ENCODE data around the gene GMDS. TPM values are rescaled to one million over a fixed set of nuclear protein-coding genes. Genes with fewer than 3 reads are reported as not detected.

The GMDS gene
- total and polyA plus RNA-seq, 2 donors (not counting 3 experiments of a cell fraction or from before 2014, with no cell fraction given) = 9.8 to 23.5 TPM

DNA sequence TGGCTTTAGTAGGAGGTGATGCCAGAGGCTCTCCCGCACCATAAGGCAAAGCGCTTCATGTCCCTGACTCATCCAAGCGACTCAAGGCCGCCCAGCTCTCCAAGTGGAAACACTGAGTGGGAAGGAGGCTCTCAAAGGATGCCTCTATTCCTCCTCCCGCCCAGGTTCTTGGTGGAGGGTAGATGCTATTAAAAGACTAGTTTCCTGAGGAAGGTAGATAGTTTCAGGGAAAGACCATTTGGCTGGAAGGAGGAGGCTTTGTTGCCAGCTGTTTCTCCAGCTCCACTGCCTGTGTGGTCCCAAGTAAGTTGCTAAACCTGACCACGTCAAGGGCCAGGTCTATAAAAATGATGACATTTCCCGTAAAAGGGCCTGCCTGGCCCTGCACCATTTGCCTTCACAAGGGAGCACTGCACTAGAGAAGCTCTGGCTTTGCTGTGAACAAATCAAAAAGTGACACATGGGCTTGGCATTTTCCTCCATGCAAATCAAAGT lies 48.2 kb downstream of the GMDS start:
- H4K20me1 ChIP-seq (replicated peaks; ENCODE audit: control insufficient read depth, extremely low read depth, insufficient read depth, low read length) = no peaks in the 10 kb centered on the region
- ChIA-PET CTCF (interaction anchor here (0.7 to 2.8 kb wide), 15 partner anchors 10 to 596 kb away, joined by 3 to 21 read pairs (median 3); no protein-coding TSS in a partner anchor), POLR2A (no interaction called here)
- no peak for TF ChIP-seq CTCF (IDR thresholded peaks at IDR 0.05; ENCODE audit: extremely low read depth in 1 of 2, insufficient read depth in 1 of 2, low read depth in 1 of 2, low read length in 2 of 2)
- TF ChIP-seq JUN (IDR thresholded peaks at IDR 0.05; ENCODE audit: borderline replicate concordance, insufficient read depth, insufficient read length, low read depth) = peak; percentile 5
- no peaks in the 10 kb centered on the region for H3K79me2 ChIP-seq (ENCODE audit: control insufficient read depth, insufficient read depth, low read length)
- H3K4me2 ChIP-seq (ENCODE audit: insufficient read depth, low read length) = no peak overlapping the region
- no TSS peak for BruUV-seq (replicated peaks)
- peak; percentile 60 for DNase-seq (ENCODE audit: low read depth, low spot score)
- peaks cover 11% of the 10 kb centered on the region for H3K4me1 ChIP-seq (ENCODE audit: control insufficient read depth, extremely low read depth, insufficient read depth, low read length)
- FAIRE-seq = no peak
- H3K27me3 ChIP-seq (ENCODE audit: control insufficient read depth in 2 of 2, insufficient read depth in 2 of 2, low read length in 2 of 2) = no peaks in the 10 kb centered on the region
- H3K27ac ChIP-seq (ENCODE audit: insufficient read depth, low read depth, low read length) = no peak overlapping the region
- no peak overlapping the region for H3K9ac ChIP-seq (replicated peaks; ENCODE audit: extremely low read depth, insufficient read depth, low read length)
- dilution Hi-C loops (cut with MboI; ENCODE audit: extremely low pct_ligation_motif_present, low sequenced_read_pairs) (no loop called here), intact Hi-C loops (cut with micrococcal nuclease) (loop anchor here (1.0 to 2.0 kb wide), 2 partner anchors 157 to 252 kb away; no protein-coding TSS in a partner anchor)
- H3K9me1 ChIP-seq (replicated peaks; ENCODE audit: control insufficient read depth, extremely low read depth, insufficient read depth, low read length) = no peaks in the 10 kb centered on the region
- no peak overlapping the region for H3K4me3 ChIP-seq (replicated peaks in 1 of 3; ENCODE audit: insufficient read depth in 1 of 3, low read depth in 1 of 3, low read length in 3 of 3)
- H2AFZ ChIP-seq (ENCODE audit: low read depth, low read length) = no peak overlapping the region
- H3K9me3 ChIP-seq (replicated peaks; ENCODE audit: control insufficient read depth, insufficient read depth, low read length) = no peaks in the 10 kb centered on the region
- no peaks in the 10 kb centered on the region for H3K36me3 ChIP-seq (ENCODE audit: control insufficient read depth in 2 of 2, extremely low read depth in 1 of 2, insufficient read depth in 2 of 2, low read length in 2 of 2)

DNA sequence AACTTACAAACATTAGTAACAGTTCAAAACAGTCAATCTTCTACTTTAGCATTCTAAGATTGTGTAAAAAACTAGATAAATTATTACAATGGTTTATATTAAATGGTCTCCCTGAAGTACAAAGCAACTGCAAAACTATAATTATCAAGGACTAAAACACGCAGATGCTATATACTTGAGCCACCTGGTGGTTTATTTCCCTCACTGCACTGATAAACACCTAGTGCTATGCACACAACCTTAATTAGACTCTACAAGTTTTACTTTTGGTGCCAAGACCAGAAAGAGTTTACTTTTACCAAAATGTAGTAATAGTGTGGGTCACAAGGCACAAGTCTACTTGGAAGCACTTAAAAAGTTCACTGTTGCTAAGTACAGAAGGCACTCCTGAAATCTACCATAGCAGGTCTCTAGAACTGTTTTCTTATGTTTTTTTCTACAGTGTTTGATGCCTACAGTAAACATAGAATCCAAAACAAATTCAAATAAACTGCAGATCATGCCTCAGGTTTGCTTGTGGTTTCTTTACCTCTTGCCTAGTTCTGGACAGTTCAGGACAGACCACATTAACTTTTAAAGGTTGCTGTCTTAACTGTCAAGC lies 49.2 kb downstream of the GMDS start:
- Histone ChIP-seq H3K4me2 (ENCODE audit: insufficient read depth, low read length) (no peak overlapping the region), H3K4me3 (replicated peaks in 1 of 3; ENCODE audit: insufficient read depth in 1 of 3, low read depth in 1 of 3, low read length in 3 of 3) (no peak overlapping the region), H3K27ac (ENCODE audit: insufficient read depth, low read depth, low read length) (no peak overlapping the region), H3K36me3 (ENCODE audit: control insufficient read depth in 2 of 2, extremely low read depth in 1 of 2, insufficient read depth in 2 of 2, low read length in 2 of 2) (no peaks in the 10 kb centered on the region), H2AFZ (ENCODE audit: low read depth, low read length) (no peak overlapping the region), H4K20me1 (replicated peaks; ENCODE audit: control insufficient read depth, extremely low read depth, insufficient read depth, low read length) (no peaks in the 10 kb centered on the region), H3K9ac (replicated peaks; ENCODE audit: extremely low read depth, insufficient read depth, low read length) (no peak overlapping the region), H3K27me3 (ENCODE audit: control insufficient read depth in 2 of 2, insufficient read depth in 2 of 2, low read length in 2 of 2) (no peaks in the 10 kb centered on the region), H3K4me1 (ENCODE audit: control insufficient read depth, extremely low read depth, insufficient read depth, low read length) (peaks cover 11% of the 10 kb centered on the region), H3K9me3 (replicated peaks; ENCODE audit: control insufficient read depth, insufficient read depth, low read length) (no peaks in the 10 kb centered on the region), H3K79me2 (ENCODE audit: control insufficient read depth, insufficient read depth, low read length) (no peaks in the 10 kb centered on the region), H3K9me1 (replicated peaks; ENCODE audit: control insufficient read depth, extremely low read depth, insufficient read depth, low read length) (no peaks in the 10 kb centered on the region)
- dilution Hi-C loops (cut with MboI; ENCODE audit: extremely low pct_ligation_motif_present, low sequenced_read_pairs) (no loop called here), intact Hi-C loops (cut with micrococcal nuclease) (loop anchor here (1.0 to 2.0 kb wide), 6 partner anchors 72 to 600 kb away; no protein-coding TSS in a partner anchor)
- FAIRE-seq (peak; percentile 77), DNase-seq (ENCODE audit: low read depth, low spot score) (peak; percentile 88)
- ChIA-PET POLR2A (no interaction called here), CTCF (interaction anchor here (0.7 to 2.6 kb wide), 7 partner anchors 9 to 595 kb away, joined by 3 to 13 read pairs (median 3); no protein-coding TSS in a partner anchor)
- TF ChIP-seq MYC (IDR thresholded peaks at IDR 0.05; ENCODE audit: low read depth, low read length) = no peak
- no peak for TF ChIP-seq POLR2A (IDR thresholded peaks at IDR 0.05; ENCODE audit: low read depth, low read length)
- peak; percentile 50 to 53 for TF ChIP-seq CTCF (IDR thresholded peaks at IDR 0.05; ENCODE audit: extremely low read depth in 1 of 2, insufficient read depth in 1 of 2, low read depth in 1 of 2, low read length in 2 of 2)
- no peak for TF ChIP-seq FOS (IDR thresholded peaks at IDR 0.05; ENCODE audit: borderline replicate concordance, insufficient read depth, low read length)
- no peak for TF ChIP-seq MAX (IDR thresholded peaks at IDR 0.05; ENCODE audit: insufficient read depth, insufficient read length)
- no TSS peak for BruUV-seq (replicated peaks)

All from endothelial cell of umbilical vein (primary cell).